CD14-positive monocyte (primary cell): ENCODE measurements around the gene CDH12. TPM values are rescaled to one million over a fixed set of nuclear protein-coding genes. Genes with fewer than 3 reads are reported as not detected.

ENCODE experiments used
- DNase-seq, 3 donors: peaks; one replicate each; pipeline ENCODE4 v3.0.0-alpha.2; 2011 to 2022
- H2AFZ ChIP-seq: 2 replicates; pipeline ENCODE4 v1.6.0; 2012; ENCODE audit warnings: mild to moderate bottlenecking, low read depth, low read length, inconsistent platforms; ENCODE audit not compliant: insufficient read depth, poor library complexity, severe bottlenecking
- H3K27ac ChIP-seq, 2 donors: 1 replicate in 1 of 2; 2 replicates in 1 of 2; pipeline ENCODE4 v1.5.1; 2012 to 2013; ENCODE audit warnings: low read length in 2 of 2, control low read depth in 1 of 2, inconsistent platforms in 1 of 2, low read depth in 1 of 2, mild to moderate bottlenecking in 1 of 2
- H3K27me3 ChIP-seq, 2 donors: one replicate each; pipeline versions ENCODE4 v1.6.0 to v1.6.1; 2011 to 2013; ENCODE audit warnings: low read length in 2 of 2; ENCODE audit not compliant: control insufficient read depth in 2 of 2, insufficient read depth in 2 of 2
- H3K36me3 ChIP-seq, 2 donors: replicated peaks in 1 of 2; 1 replicate in 1 of 2; 2 replicates in 1 of 2; pipeline versions ENCODE4 v1.5.1 to v1.6.1; 2012 to 2013; ENCODE audit warnings: low read length in 2 of 2, control low read depth in 1 of 2, inconsistent platforms in 1 of 2, mild to moderate bottlenecking in 1 of 2; ENCODE audit not compliant: insufficient read depth in 2 of 2, control insufficient read depth in 1 of 2
- H3K4me1 ChIP-seq, 2 donors: 1 replicate in 1 of 2; 2 replicates in 1 of 2; pipeline versions ENCODE4 v1.5.1 to v1.6.1; 2012 to 2013; ENCODE audit warnings: low read length in 2 of 2, control low read depth in 1 of 2, inconsistent platforms in 1 of 2, mild to moderate bottlenecking in 1 of 2, moderate library complexity in 1 of 2; ENCODE audit not compliant: insufficient read depth in 2 of 2, control insufficient read depth in 1 of 2
- H3K4me2 ChIP-seq: replicated peaks from 2 replicates; pipeline ENCODE3; 2012; ENCODE audit warnings: low read length, moderate library complexity, mild to moderate bottlenecking; ENCODE audit not compliant: poor library complexity, severe bottlenecking; ENCODE audit errors: extremely low read depth
- H3K4me3 ChIP-seq, 3 experiments: fragments of 200-600 bp in 1 of 3; sonication (generic) in 1 of 3; replicated peaks in 1 of 3; 1 replicate in 2 of 3; 2 replicates in 1 of 3; pipeline ENCODE4 v1.5.1; 2011 to 2013; ENCODE audit warnings: low read length in 3 of 3, mild to moderate bottlenecking in 3 of 3, control low read depth in 2 of 3, low read depth in 2 of 3, inconsistent platforms in 1 of 3, moderate library complexity in 1 of 3
- H3K79me2 ChIP-seq: 2 replicates; pipeline ENCODE4 v1.6.0; 2012; ENCODE audit warnings: mild to moderate bottlenecking, control low read depth, inconsistent platforms, low read length, moderate library complexity; ENCODE audit not compliant: insufficient read depth
- H3K9ac ChIP-seq: 2 replicates; pipeline ENCODE4 v1.6.0; 2017; ENCODE audit warnings: low read length, mild to moderate bottlenecking; ENCODE audit not compliant: insufficient read depth, poor library complexity, severe bottlenecking
- H3K9me3 ChIP-seq, 2 donors: replicated peaks in 1 of 2; 1 replicate in 1 of 2; 2 replicates in 1 of 2; pipeline versions ENCODE4 v1.5.1 to v1.6.1; 2012 to 2013; ENCODE audit warnings: low read length in 2 of 2, control low read depth in 1 of 2; ENCODE audit not compliant: control insufficient read depth in 1 of 2, insufficient read depth in 1 of 2
- H4K20me1 ChIP-seq: 2 replicates; pipeline ENCODE4 v1.6.0; 2012; ENCODE audit warnings: mild to moderate bottlenecking, low read length, control low read depth, moderate library complexity; ENCODE audit not compliant: insufficient read depth
- H3K27ac Mint-ChIP-seq, 7 donors: one replicate each; pipeline ENCODE4 v1.8.0; 2020; ENCODE audit warnings: mild to moderate bottlenecking in 7 of 7, mixed read lengths in 7 of 7, moderate library complexity in 6 of 7, inconsistent platforms in 2 of 7
- H3K27me3 Mint-ChIP-seq, 3 donors: one replicate each; pipeline ENCODE4 v1.8.0; 2021 to 2022; ENCODE audit warnings: low read depth in 3 of 3, mild to moderate bottlenecking in 3 of 3, mixed read lengths in 3 of 3, moderate library complexity in 3 of 3, inconsistent platforms in 1 of 3
- H3K36me3 Mint-ChIP-seq, 2 donors: one replicate each; pipeline ENCODE4 v1.8.0; 2020; ENCODE audit warnings: mixed read lengths in 2 of 2, inconsistent platforms in 1 of 2, mild to moderate bottlenecking in 1 of 2
- H3K4me1 Mint-ChIP-seq: one replicate; pipeline ENCODE4 v1.8.0; 2020; ENCODE audit warnings: mild to moderate bottlenecking, mixed read lengths
- H3K4me3 Mint-ChIP-seq, 2 donors: one replicate each; pipeline ENCODE4 v1.8.0; 2020; ENCODE audit warnings: mild to moderate bottlenecking in 2 of 2, mixed read lengths in 2 of 2, moderate library complexity in 1 of 2
- H3K9me3 Mint-ChIP-seq, 7 donors: one replicate each; pipeline ENCODE4 v1.8.0; 2020 to 2022; ENCODE audit warnings: mixed read lengths in 7 of 7, mild to moderate bottlenecking in 6 of 7, moderate library complexity in 6 of 7, inconsistent platforms in 2 of 7
- WGBS: methylation state at CpG from one replicate; pipeline ENCODE4 v1.1.5; 2013; ENCODE audit warnings: missing lambda C conversion rate; ENCODE audit not compliant: insufficient coverage; 5-methylcytosine and 5-hydroxymethylcytosine counted together
- intact Hi-C, 2 donors: fragments of 100-400 bp; cut with micrococcal nuclease; formaldehyde crosslinking; loops; one replicate each; pipeline versions ENCODE4 v1.15.0 to v1.15.1; 2023
- polyA plus RNA-seq, 3 donors: library from polyadenylated mRNA; depleted of rRNA in 1 of 3; unstranded in 2 of 3; stranded (reverse) in 1 of 3; fragments of 300-500 nt in 2 of 3; fragments of >200 nt in 1 of 3; fragmentation: Illumina TruSeq in 2 of 3; gene quantifications; 1 replicate in 2 of 3; 2 replicates in 1 of 3; pipeline ENCODE4 v1.2.3, GENCODE V29; 2012 to 2021
- TF ChIP-seq, protein P1 (sequence below): fragments of 200-600 bp; IDR thresholded peaks from one replicate; pipeline ENCODE4 v1.8.0; 2022; ENCODE audit warnings: antibody characterized with exemption, mild to moderate bottlenecking

The CDH12 gene
- polyA plus RNA-seq, 3 donors, result not detected

DNA sequence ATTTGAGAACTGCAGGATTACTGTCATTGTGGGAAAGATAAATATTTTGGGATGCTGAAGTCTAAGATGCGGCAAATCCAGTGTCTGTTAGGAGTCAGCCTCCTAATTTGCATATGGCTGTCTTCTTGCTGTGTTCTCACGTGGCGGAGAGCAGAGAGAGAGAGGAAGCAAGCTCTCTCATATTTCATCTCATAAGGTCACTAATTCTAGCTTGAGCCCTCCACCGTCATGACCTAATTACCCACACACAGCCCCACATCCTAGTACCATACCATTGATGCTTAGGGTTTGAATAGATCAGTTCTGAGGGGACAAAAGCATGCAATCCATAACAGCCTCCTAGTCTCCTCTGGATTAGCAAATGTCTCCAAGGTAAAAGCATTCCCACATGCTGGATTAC is 124.5 kb downstream of the CDH12 start:
- no peaks in the 10 kb centered on the region for H3K9me3 Mint-ChIP-seq
- H3K36me3 Mint-ChIP-seq, result no peaks in the 10 kb centered on the region
- no peak overlapping the region for H3K9ac ChIP-seq
- no peaks in the 10 kb centered on the region for H3K27me3 Mint-ChIP-seq
- TF ChIP-seq, protein P1, sequence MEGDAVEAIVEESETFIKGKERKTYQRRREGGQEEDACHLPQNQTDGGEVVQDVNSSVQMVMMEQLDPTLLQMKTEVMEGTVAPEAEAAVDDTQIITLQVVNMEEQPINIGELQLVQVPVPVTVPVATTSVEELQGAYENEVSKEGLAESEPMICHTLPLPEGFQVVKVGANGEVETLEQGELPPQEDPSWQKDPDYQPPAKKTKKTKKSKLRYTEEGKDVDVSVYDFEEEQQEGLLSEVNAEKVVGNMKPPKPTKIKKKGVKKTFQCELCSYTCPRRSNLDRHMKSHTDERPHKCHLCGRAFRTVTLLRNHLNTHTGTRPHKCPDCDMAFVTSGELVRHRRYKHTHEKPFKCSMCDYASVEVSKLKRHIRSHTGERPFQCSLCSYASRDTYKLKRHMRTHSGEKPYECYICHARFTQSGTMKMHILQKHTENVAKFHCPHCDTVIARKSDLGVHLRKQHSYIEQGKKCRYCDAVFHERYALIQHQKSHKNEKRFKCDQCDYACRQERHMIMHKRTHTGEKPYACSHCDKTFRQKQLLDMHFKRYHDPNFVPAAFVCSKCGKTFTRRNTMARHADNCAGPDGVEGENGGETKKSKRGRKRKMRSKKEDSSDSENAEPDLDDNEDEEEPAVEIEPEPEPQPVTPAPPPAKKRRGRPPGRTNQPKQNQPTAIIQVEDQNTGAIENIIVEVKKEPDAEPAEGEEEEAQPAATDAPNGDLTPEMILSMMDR, result no peak
- no peaks in the 10 kb centered on the region for H3K9me3 ChIP-seq
- H4K20me1 ChIP-seq, result no peaks in the 10 kb centered on the region
- no peaks in the 10 kb centered on the region for H3K4me1 Mint-ChIP-seq
- no peaks in the 10 kb centered on the region for H3K27me3 ChIP-seq
- no peak overlapping the region for H3K27ac Mint-ChIP-seq
- no peak for DNase-seq
- WGBS, result no CpG with 5 or more reads among the region's 4 CpGs
- no peak overlapping the region for H2AFZ ChIP-seq
- no peak overlapping the region for H3K27ac ChIP-seq
- no peaks in the 10 kb centered on the region for H3K79me2 ChIP-seq
- H3K36me3 ChIP-seq, result no peaks in the 10 kb centered on the region
- H3K4me3 ChIP-seq, result no peak overlapping the region
- intact Hi-C loops, result no loop called here
- no peak overlapping the region for H3K4me3 Mint-ChIP-seq
- H3K4me1 ChIP-seq, result no peaks in the 10 kb centered on the region
- no peak overlapping the region for H3K4me2 ChIP-seq

DNA sequence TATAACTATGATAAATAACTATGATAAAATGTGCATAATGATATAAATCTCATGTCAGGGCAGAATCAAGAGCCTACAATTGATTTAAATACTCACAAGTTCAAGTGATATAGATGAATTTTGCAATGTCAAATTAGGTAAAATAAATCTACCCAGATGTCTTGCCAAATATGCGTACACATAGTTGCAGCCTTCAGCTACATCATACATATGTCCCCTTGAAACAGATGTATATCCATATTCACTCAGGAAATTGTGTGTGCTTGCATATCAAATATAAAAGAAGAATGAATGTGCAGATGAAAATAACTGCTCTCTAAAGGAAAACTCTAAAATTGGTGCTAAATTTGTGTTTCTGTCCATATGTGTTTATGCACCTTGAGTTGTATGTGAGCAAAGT is 130.7 kb downstream of the CDH12 start:
- DNase-seq, result no peak
- Mint-ChIP-seq H3K27ac (no peak overlapping the region), H3K9me3 (peaks cover 0 to 6% (median 4%) of the 10 kb centered on the region in 7 donors), H3K4me3 (no peak overlapping the region), H3K27me3 (no peaks in the 10 kb centered on the region), H3K36me3 (no peaks in the 10 kb centered on the region), H3K4me1 (no peaks in the 10 kb centered on the region)
- Histone ChIP-seq H3K4me2 (no peak overlapping the region), H3K79me2 (no peaks in the 10 kb centered on the region), H3K9ac (no peak overlapping the region), H3K27ac (no peak overlapping the region), H3K9me3 (peaks cover 0 to 3% of the 10 kb centered on the region in 2 donors), H4K20me1 (no peaks in the 10 kb centered on the region), H3K4me3 (no peak overlapping the region), H3K4me1 (no peaks in the 10 kb centered on the region), H2AFZ (no peak overlapping the region), H3K27me3 (no peaks in the 10 kb centered on the region), H3K36me3 (no peaks in the 10 kb centered on the region)
- TF ChIP-seq, protein P1, result no peak
- intact Hi-C loops, result no loop called here
- WGBS, result no CpG with 5 or more reads among the region's 1 CpG
